ENCODE measurements around the gene SLC22A4. TPM values are rescaled to one million over a fixed set of nuclear protein-coding genes. Genes with fewer than 3 reads are reported as not detected.
A peak's percentile ranks its signal among the peaks of the same experiment; 100 is the strongest.

The SLC22A4 gene
- total RNA-seq, 1 donor from 2014 or later, result 1.3 TPM

- H3K27ac Mint-ChIP-seq, result peak overlapping the region; percentile 53
- H3K27me3 Mint-ChIP-seq, result no peaks in the 10 kb centered on the region
- peak overlapping the region; percentile 17 for H3K4me3 Mint-ChIP-seq
- TF ChIP-seq, protein P1, sequence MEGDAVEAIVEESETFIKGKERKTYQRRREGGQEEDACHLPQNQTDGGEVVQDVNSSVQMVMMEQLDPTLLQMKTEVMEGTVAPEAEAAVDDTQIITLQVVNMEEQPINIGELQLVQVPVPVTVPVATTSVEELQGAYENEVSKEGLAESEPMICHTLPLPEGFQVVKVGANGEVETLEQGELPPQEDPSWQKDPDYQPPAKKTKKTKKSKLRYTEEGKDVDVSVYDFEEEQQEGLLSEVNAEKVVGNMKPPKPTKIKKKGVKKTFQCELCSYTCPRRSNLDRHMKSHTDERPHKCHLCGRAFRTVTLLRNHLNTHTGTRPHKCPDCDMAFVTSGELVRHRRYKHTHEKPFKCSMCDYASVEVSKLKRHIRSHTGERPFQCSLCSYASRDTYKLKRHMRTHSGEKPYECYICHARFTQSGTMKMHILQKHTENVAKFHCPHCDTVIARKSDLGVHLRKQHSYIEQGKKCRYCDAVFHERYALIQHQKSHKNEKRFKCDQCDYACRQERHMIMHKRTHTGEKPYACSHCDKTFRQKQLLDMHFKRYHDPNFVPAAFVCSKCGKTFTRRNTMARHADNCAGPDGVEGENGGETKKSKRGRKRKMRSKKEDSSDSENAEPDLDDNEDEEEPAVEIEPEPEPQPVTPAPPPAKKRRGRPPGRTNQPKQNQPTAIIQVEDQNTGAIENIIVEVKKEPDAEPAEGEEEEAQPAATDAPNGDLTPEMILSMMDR (conservative IDR thresholded peaks at IDR 0.05), result no peak
- H3K4me1 Mint-ChIP-seq (ENCODE audit: unreplicated experiment), result peaks cover 29% of the 10 kb centered on the region
- DNase-seq (ENCODE audit: extremely low spot score, unreplicated experiment), result no peak
- H3K36me3 Mint-ChIP-seq, result peaks cover 10% of the 10 kb centered on the region
- no peaks in the 10 kb centered on the region for H3K9me3 Mint-ChIP-seq
Observed at GRCh38 chr5:132322266-132322665, 28.1 kb downstream of the SLC22A4 start.

DNA sequence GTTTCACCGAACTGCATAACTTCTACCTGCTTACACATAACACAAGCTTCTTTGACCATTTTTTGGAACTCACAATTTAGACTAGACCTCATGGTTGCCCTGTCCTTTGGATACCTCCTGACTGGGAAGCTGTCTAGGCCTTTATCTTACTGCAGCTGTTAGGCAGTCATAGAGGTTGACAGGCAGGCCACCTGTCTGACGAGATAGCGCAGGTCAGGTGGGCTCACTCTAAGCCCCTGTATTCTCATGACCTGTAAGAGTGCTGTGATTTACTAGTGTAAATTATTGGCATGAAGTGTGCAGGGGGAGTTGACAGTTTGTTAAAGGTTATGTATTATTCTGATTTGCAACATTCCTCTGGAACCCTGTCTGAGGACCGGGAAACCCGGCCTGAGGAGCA lies 29.0 kb downstream of the SLC22A4 start:
- no peak for DNase-seq (ENCODE audit: extremely low spot score, unreplicated experiment)
- TF ChIP-seq, protein P1 (conservative IDR thresholded peaks at IDR 0.05), result no peak
- Mint-ChIP-seq H3K4me1 (ENCODE audit: unreplicated experiment) (peaks cover 34% of the 10 kb centered on the region), H3K4me3 (no peak overlapping the region), H3K27ac (no peak overlapping the region), H3K36me3 (peaks cover 13% of the 10 kb centered on the region), H3K9me3 (no peaks in the 10 kb centered on the region), H3K27me3 (no peaks in the 10 kb centered on the region)

DNA sequence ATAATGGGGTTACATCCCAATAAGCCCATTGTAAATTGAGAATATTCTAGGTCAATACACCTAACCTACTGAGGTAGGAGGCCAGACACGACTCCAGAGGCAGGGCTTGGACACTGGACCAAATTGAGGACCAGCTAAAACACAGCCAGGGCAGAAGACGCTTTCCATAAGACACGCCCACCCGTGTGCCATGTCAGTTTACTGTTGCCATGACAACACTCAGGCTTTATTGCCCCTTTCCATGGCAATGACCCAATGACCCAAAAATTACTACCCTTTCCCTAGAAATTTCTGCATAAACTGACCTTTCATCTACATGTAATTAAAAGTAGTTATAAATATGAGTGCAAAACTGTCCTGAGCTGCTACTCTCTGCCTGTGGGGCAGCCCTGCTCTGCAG lies 31.5 kb downstream of the SLC22A4 start:
- Mint-ChIP-seq H3K9me3 (no peaks in the 10 kb centered on the region), H3K27me3 (no peaks in the 10 kb centered on the region), H3K4me1 (ENCODE audit: unreplicated experiment) (peaks cover 34% of the 10 kb centered on the region), H3K4me3 (no peak overlapping the region), H3K27ac (no peak overlapping the region), H3K36me3 (peaks cover 13% of the 10 kb centered on the region)
- TF ChIP-seq, protein P1 (conservative IDR thresholded peaks at IDR 0.05), result no peak
- DNase-seq (ENCODE audit: extremely low spot score, unreplicated experiment), result no peak

- DNase-seq (ENCODE audit: extremely low spot score, unreplicated experiment), result no peak
- Mint-ChIP-seq H3K27me3 (no peaks in the 10 kb centered on the region), H3K4me1 (ENCODE audit: unreplicated experiment) (peaks cover 29% of the 10 kb centered on the region), H3K9me3 (no peaks in the 10 kb centered on the region), H3K36me3 (peaks cover 10% of the 10 kb centered on the region), H3K27ac (no peak overlapping the region), H3K4me3 (no peak overlapping the region)
- TF ChIP-seq, protein P1 (conservative IDR thresholded peaks at IDR 0.05), result no peak
Observed at GRCh38 chr5:132327252-132327955, 33.2 kb downstream of the SLC22A4 start.

DNA sequence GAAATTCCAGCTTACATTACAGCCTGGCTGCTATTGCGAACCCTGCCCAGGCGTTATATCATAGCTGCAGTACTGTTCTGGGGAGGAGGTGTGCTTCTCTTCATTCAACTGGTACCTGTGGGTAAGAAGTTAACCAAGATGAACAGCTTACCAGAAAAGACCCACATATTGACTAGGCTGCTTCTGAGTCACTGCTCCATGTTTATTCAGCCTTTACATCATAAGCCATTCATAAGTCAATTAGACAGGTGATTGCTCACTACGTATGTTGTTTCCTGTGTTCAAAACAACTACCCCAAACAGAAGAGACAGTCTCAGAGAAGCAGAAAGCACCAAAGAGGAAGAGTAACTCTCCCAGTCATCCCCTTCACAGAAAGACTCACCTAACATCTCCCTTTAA lies 40.6 kb downstream of the SLC22A4 start:
- Mint-ChIP-seq H3K4me3 (no peak overlapping the region), H3K36me3 (peaks cover 13% of the 10 kb centered on the region), H3K27ac (no peak overlapping the region), H3K9me3 (no peaks in the 10 kb centered on the region), H3K27me3 (no peaks in the 10 kb centered on the region), H3K4me1 (ENCODE audit: unreplicated experiment) (peaks cover 7% of the 10 kb centered on the region)
- TF ChIP-seq, protein P1 (conservative IDR thresholded peaks at IDR 0.05), result no peak
- no peak for DNase-seq (ENCODE audit: extremely low spot score, unreplicated experiment)

All from type B pancreatic cell (in vitro differentiated cells).